HTERT RPE-1 (cell line): Measurements from ENCODE around the gene ST3GAL4.
"Not testable (repeated sequence)": the region's sequence is repeated elsewhere in the genome, so short reads cannot be mapped to it uniquely, and the experiment has no call there.

Experiments used
- in situ Hi-C: fragments of 300-500 bp; cut with MboI; formaldehyde crosslinking; loops from 4 replicates; pipeline ENCODE4 v1.14.3; 2020; ENCODE audit warnings: low sequenced_read_pairs

Gene ST3GAL4

DNA sequence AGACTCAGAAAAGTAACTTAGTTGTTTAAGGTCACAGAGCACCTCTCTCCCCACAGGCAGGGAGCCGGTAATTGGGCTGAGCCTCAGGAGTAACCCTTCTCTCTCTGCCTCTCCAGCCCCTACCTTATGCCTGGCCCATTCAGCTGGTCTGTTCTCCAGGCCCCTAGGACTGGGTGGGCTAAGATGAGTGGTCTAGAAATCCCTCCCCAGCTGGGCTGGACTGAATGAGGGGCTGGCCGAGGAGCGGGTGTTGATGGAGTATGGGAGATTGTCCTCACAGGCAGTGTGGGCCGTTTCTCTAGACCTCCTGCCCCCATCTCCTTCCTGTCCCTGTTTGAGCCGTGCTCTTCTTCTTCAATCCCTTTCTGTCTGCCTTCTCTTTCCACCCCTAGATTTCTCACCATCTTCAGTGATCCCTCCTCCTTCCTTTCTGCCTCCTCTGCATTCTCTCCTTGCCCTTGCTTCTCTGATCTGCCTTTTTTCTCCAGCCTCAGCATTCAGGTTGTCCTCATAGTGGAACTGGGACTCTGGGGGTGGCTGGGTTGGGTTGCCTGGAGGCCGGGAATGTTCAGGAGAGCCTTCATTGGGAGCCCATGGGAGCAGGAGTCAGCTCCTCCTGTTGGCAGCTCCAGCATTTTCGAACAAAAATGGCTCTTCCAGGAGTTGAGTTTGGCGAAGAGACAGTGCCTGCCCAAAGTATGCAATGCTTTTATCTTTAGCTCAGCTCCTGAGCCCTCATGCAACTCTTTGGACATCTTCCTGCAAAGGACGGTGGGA lies 7.6 kb downstream of the ST3GAL4 start:
- in situ Hi-C loops: no loop called here

DNA sequence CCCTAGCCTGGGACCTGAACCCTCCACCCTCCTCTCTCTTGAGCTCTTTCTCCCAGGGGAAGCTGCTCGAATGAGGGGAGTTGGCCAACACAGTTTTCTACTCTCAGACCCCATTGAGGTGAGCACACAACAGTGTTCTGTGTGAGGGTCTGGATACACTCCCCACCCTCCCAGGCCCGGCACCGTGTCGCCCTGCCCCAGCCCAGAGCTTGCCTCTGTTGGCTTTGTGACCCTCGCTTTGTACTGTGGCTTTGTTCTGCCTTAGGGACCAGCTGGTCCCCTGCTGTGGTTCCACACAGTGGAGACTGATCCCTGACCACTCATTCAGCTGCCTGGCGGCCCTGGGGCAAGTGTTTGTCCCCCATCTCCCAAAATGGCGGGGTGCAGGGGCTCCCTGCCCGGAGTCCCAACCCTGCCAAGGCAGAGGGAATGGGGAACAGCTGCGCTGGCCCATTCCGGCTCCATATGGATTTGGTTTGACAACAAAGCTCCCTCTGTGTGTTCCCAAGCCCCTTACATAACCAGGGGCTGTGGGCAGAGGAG lies 8.3 kb downstream of the ST3GAL4 start:
- in situ Hi-C loops: no loop called here

DNA sequence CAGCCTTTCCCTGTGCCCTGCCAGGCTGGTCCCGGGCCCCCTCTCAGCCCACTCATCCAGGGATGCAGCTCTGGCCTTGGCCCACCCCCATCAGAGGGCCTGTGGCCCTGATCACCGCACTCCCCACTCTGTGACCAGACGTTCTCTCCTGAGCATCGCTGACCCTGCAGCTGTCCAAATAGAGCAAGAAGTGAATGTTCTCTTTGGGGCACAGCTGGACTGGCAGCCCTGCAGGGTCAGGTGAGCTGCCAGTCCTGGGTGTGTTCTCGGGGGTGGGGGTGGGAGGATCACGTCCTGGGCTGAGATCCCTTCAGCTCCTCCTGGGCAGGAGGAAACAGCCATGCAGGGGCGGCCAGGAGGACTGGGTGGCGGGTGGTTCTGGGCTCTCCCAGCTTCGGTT lies 9.2 kb downstream of the ST3GAL4 start:
- in situ Hi-C loops: not testable (repeated sequence)

DNA sequence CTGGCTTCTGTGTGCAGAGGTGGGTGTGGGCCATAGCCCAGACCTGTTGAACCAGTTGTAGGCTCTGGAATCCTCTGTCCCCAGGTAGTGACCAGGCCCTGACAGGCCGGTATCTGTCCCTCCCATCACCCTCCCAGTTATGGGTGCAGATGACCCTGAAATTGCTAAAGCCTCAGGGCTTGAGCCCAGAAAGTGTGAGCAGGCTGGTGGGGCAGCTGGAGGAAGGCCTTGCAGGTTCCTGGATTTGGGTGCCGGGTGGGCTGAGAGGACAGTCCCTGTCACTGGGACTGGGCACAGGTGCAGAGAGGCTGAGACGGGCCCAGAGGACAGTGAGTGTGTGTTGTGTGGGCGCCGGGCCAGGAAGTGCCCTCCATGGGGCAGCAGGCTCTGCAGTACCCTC lies 10.0 kb downstream of the ST3GAL4 start:
- in situ Hi-C loops: not testable (repeated sequence)

DNA sequence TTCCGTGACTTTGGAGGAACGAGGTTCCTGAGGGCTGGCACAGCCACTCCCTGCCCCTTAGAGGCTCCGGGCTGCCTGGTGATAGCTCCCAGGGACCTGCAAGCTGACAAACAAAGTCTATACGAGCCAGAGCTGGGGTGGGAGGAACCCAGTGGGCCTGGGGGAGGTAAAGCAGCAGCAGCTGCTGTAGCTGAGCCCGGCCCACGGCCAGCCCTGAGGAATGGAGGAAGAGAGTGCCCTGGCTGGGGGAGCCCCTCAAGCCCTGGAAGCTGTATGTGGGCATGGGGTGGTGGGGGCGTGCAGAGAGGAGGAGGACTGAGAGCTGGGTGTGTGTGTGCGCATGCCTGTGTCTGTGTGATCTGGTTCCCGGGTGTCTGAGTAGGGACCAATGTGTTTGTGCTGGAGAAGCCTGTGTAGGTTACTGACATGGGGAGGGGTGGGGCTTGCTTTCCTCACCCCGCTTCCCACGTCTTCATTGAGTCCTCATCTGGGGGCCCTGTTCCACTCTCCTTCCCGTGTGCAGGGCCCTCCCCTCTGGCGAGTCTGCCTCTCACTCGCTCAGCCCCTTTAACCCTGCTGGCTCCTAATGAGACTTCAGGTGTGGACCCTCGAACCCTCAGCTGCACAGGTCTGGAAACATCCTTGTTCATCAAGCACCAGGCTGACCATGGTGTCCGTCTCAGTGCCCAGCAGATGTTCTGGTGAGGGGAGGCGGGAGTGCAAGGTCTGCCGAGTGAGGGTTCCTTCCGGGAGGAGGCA lies 10.8 kb downstream of the ST3GAL4 start:
- in situ Hi-C loops: no loop called here

DNA sequence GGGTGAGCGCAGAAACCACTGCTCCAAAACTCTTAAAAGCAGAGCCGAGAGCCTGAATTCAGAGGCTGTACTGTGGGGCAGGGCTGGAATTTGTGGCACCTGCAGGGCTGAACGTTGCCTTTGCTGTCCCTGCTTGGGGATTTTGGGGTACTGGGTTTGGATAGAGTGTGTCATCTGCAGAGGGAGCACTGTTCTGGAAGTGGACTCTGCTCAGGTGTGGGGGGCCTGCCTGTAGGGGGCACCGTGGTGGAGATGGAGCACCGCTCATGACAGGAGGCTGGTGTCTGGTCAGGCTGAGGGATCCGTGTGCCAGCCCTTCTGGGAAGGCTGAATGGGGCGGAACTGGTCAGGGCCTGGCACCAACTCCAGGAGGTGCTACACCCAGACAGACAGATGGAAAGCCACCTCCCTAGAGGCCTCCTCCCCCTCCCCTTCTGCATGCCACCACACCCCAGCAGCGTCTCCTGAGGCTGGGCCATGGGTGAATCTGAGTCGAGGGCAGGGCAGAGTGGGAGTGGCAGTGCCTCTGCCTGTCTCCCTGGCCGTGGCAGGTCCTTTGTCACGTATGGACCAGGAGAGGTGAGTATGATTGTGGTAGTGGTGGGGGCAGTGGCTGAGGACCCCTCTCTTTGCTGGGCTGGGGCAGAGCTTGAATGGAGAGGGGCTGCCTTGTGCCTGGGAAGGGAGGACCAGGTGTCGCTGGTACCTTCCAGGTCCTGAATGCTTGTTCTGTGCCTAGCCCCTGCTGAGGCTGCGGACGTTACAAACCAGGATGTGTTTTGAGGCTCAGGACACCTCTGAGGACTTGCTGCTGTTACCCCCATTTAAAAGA lies 11.6 kb downstream of the ST3GAL4 start:
- in situ Hi-C loops: not testable (repeated sequence)

DNA sequence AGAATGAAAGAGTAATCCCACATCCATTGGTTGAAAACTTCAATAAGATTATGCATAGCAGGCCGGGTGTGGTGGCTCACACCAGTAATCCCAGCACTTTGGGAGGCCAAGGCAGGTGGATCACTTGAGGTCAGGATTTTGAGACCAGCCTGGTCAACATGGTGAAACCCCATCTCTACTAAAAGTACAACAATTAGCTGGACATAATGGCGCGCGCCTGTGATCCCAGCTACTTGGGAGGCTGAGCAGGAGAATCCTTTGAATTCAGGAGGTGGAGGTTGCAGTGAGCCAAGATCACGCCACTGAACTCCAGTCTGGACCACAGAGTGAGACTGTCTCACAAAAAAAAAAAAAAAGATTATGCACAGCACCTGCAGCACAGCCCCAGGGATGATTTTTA lies 12.3 kb downstream of the ST3GAL4 start:
- in situ Hi-C loops: not testable (repeated sequence)

DNA sequence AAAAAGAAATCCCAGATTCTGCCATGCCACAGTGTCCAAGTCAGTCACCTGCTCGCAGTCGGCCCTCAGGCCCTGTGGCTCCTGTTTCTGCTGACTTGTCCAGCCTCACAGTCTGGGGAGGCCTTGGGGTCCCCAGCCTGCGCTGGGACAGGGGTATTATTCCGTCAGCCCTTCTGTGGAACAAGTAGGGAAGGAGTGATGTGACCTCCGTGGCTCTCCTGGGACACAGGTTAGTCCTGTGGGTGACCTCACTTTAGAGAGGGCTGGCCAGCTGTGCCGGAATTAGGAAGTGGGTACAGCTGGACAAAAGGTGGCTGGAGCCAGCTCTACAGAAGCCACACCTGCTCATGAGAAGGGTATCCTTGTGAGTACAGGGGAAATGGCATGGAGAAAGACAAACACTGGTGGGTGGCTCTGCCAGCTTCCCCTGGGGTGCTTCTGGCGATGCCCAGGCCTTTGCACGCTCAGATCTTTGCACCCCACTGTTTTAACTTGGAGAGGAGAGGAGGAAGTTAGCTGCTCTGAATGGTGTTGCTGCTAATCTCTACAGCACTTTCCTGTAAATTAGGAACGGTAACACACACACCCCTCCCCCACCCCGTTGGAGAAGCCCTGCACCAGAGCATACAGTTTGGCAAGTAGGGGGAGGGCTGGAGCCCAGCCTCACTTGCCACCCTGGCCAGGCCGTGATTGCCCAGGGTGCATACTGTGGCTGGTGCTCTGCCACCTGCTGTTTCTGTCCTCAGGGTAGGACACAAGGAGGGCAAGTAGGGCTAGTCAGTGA lies 13.0 kb downstream of the ST3GAL4 start:
- in situ Hi-C loops: not testable (repeated sequence)

DNA sequence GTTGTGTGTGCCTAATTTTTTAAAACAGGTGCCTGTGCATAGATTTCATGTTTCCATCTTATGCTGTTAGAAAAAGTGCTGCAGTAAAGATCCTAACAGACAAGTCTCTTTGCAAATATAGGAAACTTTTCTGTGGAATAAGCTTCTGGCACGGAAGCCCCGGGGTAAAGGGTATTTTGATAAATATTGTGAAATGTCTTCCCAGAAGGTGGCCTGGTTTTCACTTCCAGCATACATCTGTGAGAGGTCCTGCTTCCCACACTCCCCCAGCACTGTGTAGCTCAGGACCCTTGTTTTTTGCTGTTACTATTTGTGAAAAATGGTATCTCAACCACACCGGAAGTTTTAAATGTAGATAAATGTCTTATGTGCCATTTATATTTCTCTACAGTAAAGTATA lies 14.5 kb downstream of the ST3GAL4 start:
- in situ Hi-C loops: no loop called here

DNA sequence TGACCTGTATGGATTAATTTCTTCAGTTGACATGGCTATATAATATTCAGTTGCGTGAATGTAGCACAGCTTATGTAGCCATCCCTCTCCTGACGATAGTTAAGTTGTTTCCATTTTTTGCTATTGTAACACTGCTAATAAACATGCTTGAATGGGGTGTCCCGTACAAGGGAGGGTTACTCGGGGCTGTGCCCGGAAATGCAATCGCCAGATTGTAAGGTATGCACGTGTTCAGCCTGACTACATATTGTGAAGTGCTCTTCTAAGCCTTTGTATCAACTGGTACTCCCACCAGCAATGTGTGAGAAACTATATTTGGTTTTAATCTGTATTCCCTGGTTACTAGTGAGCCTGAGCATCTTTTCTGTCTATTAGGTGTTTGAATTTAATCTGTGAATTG lies 16.1 kb downstream of the ST3GAL4 start:
- in situ Hi-C loops: no loop called here

DNA sequence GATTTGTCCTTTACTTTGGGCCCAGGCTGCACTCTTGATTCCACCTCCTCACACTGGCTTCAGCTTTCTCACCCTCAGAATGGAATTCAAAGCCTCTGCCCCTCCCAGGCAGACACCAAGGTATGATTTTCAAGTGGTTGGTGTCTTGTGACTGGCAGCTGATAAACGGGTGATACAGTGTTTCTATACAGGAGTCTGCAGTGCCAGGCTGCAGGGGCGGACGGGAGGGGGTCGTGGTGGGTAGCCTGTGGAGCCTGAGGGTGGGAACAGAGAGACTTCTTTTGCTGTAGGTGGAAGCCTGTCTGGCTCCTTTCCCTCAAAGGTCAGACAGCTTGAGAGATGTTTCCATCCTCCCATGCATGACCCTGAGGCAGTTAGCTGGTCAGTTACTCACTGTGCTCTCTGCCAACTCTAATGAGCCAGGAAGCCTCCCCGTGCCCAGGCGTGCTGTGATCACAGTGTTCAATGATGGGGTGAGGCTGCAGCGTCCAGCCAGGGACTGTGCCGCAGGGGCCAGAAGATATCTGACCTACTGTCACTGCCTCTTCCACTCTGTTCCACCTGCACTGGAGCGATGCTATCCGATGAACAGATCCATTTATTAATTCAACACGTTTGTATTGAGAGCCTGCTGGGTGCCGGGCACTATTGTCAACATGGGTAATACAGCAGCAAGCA lies 18.0 kb downstream of the ST3GAL4 start:
- in situ Hi-C loops: not testable (repeated sequence)

DNA sequence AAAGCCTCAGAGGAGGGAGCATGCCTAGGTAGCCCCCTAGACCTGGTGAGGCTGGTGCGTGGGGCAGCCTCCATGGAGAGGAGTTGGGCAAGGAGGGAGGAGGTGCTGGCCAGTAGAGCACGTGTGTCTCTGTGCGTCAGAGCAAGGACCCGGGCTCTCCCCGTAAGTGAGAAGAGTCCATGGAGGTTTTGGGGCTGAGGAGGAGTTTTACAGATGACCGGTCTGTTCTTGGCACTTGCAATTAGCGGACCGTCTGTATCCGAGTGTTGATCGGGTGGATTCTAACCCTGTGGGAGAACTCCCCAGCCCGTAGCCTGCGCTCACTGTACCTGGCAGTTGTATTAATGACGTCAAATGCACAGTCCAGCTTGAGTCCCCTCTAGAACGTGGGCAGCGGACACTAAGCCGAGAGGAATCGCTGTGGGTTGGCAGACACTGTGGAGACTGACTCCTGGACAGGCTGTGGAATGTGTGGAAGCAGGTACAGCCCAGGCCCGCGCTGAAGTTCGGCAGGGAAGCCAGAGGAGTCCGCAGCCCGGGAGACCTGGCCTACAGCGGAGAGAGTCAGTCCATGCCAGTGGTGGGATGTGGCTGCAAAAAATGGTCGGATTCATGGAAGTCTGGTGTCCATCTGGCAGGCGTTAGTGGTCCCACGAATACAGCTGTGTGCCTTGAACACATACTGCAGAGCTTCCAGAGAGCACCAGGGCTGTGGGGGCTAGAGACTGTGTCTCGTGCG lies 19.2 kb downstream of the ST3GAL4 start:
- in situ Hi-C loops: not testable (repeated sequence)

DNA sequence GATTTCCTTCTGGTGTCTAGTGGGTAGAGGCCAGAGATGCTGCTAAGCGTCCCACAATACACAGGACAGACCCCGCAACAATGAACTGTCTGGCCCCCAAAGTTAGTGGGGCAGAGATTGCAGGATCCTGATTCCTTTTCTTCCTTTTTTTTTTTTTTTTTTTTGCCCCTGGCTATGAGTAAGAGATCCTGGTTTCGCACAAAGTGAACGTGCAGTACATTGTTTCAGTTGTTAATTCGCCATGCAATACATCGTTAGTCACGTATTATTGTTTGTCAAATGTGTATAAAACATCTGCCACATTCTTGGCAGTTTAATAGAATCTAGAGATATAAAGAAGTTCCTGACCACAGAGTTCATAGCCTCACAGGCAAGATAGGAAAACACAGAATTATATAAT lies 20.2 kb downstream of the ST3GAL4 start:
- in situ Hi-C loops: no loop called here

DNA sequence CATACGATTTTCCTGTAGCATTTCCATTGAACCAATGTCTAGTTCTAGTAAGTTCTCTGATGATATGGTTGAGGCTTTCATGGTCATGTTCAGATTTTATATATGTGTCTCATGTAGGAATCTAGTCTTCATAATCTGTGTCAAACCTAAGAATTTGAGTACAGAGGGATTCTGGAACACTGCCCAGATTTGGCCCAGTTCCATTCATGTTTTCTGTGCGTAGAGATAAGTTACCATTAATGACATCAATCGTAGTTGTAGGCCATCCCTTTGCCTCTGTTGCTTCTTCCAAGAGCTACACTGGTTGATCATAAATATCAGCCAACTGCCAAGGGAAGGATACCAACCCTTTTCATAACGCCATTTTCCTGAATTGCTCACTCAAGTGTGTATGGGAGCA lies 23.3 kb downstream of the ST3GAL4 start:
- in situ Hi-C loops: no loop called here

DNA sequence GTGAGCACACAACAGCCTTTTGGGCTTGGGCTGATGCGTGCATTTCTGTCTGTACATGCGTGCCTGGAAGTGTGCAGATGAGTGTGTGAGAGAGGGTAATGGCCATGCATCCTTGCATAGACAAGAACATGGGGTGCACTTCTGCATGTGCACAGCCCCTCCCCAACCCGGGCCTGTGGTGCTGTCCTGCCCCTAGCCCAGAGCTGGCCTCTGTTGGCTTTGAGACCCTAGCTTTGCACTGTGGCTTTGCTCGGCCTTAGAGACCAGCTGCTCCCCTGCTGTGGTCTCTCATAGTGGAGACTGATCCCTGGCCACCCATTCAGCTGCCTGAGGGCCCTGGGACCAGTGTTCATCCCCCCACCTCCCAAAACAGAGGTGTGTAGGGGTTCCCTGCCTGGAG lies 25.4 kb downstream of the ST3GAL4 start:
- in situ Hi-C loops: no loop called here

DNA sequence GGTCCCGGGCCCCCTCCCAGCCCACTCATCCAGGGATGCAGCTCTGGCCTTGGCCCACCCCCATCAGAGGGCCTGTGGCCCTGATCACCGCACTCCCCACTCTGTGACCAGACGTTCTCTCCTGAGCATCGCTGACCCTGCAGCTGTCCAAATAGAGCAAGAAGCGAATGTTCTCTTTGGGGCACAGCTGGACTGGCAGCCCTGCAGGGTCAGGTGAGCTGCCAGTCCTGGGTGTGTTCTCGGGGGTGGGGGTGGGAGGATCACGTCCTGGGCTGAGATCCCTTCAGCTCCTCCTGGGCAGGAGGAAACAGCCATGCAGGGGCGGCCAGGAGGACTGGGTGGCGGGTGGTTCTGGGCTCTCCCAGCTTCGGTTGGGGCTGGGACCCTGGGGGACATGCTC lies 26.5 kb downstream of the ST3GAL4 start:
- in situ Hi-C loops: not testable (repeated sequence)

DNA sequence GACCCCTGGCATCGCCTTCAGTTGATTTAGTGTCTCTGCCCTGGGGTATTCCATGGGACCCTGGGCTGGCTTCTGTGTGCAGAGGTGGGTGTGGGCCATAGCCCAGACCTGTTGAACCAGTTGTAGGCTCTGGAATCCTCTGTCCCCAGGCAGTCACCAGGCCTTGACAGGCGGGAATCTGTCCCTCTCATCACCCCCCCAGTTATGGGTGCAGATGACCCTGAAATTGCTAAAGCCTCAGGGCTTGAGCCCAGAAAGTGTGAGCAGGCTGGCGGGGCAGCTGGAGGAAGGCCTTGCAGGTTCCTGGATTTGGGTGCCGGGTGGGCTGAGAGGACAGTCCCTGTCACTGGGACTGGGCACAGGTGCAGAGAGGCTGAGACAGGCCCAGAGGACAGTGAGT lies 27.2 kb downstream of the ST3GAL4 start:
- in situ Hi-C loops: not testable (repeated sequence)

DNA sequence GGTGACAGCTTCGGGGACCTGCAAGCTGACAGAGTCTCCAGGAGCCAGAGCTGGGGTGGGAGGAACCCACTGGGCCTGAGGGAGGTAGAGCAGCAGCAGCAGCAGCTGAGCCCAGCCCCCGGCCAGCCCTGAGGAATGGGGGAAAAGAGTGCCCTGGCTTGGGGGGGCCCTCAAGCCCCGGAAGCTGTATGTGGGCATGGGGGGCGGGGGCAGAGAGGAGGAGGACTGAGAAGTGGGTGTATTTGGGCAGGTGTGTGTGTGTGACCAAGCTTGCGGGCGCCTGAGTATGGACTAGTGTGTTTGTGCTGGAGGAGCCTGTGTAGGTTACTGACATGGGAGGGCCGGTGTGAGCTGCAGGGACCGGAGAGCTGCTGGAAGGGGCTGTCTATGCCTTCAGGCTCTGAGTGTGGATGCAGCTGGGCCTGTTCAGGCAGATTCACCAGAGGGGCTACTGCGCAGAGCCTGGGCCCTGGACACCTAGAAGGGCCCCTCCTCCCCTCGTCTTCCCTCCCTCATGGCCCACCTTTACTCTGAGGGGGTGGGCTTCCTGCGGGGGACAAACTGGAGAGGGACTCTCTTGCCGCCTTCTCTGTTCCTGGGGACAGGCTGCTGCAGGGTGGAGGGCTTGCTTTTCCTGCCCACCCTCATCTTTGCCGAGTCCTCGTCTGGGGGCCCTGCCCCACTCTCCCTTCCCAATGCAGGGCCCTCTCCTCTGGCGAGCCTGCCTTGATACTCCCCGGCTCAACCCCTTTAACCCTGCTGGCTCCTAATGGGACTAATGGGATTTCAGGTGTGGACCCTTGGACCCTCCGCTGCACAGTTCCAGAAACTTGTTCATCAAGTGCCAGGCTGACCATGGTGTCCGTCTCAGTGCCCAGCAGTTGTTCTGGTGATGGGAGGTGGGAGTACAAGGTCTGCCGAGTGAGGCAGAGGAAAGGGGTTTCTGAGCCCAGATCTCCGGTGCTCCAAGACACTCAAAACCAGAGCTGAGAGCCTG lies 28.2 kb downstream of the ST3GAL4 start:
- in situ Hi-C loops: no loop called here
